Heart left ventricle (tissue), 13 donors: ENCODE data around the gene OXNAD1.

Source experiments
- POLR2A ChIP-seq, 2 donors: fragments of 450-650 bp; IDR thresholded peaks; one replicate each; pipeline ENCODE4 v1.6.1; 2017; ENCODE audit warnings: antibody characterized with exemption in 2 of 2, mild to moderate bottlenecking in 2 of 2, moderate library complexity in 2 of 2
- TF ChIP-seq, protein P1 (sequence below), 12 donors: fragments of 200-600 bp; sonication (generic) in 4 of 12; IDR thresholded peaks; one replicate each; pipeline versions ENCODE4 v1.5.0 to v1.8.0; 2018 to 2022; ENCODE audit warnings: antibody characterized with exemption in 12 of 12, mild to moderate bottlenecking in 5 of 12
- donor health status: ischemic (EF 13 %, LVEDD 7.1; RV severe dilation, severe dysfunction).
- donor health status: DM: no; HTN: yes; CAD: no.
- donor health status: DM: no; HTN: no; CAD: no.
- donor health status: ischemic (EF 25% LVEDD 6.9; RV normal size, moderate dysfunction).
- donor health status: ischemic (EF 25% LVEDD 5.7; RV mildly dilated, moderate dysfunction).
- donor health status: ischemic (EF 35%, LVEDD 5.7; RV mildly dilated, moderate dysfunction).
- donor health status: nonischemic (EF 11% LVEDD 7.7; RV severe dilation, severe dysfunction).
- donor health status: DM: yes; HTN: yes; CAD: no.
- donor health status: PGD.
- donor health status: ischemic (EF 29% LVEDD 5.4; RV normal size, mild dysfunction).
- donor health status: nonischemic (EF 23%, LVEDD 6.1; RV moderate dilation, normal function).

DNA sequence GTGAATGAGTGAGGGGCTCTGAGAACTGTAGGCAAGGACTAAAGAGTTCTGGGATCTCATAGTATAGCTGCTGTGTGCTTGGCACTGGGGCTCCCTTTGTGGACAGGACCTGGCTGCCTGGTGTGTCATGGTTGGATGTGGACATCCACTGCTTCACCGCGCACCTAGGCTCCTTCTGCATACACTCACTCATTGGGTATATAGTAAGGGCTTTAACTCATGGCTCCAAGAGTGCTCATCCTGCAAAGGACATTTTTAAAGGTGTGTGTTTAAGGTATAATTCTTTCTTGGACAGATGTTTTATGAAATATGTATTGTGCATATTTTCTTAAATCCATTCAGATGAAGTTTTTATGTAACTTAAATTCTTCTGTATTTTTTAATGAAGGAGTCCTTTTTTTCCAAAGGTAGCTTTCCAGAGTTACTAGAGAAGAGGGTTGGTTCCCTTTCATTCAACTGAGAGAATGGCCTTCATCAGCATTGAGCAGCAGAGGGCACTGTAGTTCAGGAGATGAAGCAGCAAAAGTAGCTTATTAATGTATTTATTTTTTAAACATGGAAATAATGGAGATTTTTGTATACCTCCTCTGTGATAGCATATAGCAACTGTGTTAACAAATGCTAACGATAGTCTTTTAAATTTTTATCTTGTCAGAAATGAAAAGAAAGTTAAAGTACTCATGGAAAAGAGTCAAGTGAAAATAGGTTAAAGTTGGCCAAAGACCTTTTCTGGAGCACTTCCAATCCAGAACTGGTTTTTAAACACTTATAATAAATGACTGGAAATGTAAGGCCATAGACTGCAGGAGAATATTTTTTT lies 25.2 kb downstream of the OXNAD1 start:
- TF ChIP-seq, protein P1, sequence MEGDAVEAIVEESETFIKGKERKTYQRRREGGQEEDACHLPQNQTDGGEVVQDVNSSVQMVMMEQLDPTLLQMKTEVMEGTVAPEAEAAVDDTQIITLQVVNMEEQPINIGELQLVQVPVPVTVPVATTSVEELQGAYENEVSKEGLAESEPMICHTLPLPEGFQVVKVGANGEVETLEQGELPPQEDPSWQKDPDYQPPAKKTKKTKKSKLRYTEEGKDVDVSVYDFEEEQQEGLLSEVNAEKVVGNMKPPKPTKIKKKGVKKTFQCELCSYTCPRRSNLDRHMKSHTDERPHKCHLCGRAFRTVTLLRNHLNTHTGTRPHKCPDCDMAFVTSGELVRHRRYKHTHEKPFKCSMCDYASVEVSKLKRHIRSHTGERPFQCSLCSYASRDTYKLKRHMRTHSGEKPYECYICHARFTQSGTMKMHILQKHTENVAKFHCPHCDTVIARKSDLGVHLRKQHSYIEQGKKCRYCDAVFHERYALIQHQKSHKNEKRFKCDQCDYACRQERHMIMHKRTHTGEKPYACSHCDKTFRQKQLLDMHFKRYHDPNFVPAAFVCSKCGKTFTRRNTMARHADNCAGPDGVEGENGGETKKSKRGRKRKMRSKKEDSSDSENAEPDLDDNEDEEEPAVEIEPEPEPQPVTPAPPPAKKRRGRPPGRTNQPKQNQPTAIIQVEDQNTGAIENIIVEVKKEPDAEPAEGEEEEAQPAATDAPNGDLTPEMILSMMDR (IDR thresholded peaks at IDR 0.05) = peak; percentile 49 to 92 (median 86)
- no peak for TF ChIP-seq POLR2A (IDR thresholded peaks at IDR 0.05)
